Right renal pelvis (tissue), 4 donors: ENCODE results near the gene KBTBD8. TPM values are rescaled to one million over a fixed set of nuclear protein-coding genes. Genes with fewer than 3 reads are reported as not detected.

Experiments
- DNase-seq, 4 donors: peaks; one replicate each; pipeline ENCODE4 v3.0.0-alpha.2; 2013; ENCODE audit warnings: low read depth in 4 of 4, low spot score in 3 of 4, missing footprints in 1 of 4
- polyA plus RNA-seq, 4 donors: library from polyadenylated mRNA; unstranded; fragments of 120-200 nt; gene quantifications; one replicate each; pipeline ENCODE4 v1.2.1, GENCODE V29; 2013; ENCODE audit not compliant: insufficient read length in 4 of 4

KBTBD8 gene
- polyA plus RNA-seq, 4 donors, result 0.95 to 1.6 (median 1.6) TPM

DNA sequence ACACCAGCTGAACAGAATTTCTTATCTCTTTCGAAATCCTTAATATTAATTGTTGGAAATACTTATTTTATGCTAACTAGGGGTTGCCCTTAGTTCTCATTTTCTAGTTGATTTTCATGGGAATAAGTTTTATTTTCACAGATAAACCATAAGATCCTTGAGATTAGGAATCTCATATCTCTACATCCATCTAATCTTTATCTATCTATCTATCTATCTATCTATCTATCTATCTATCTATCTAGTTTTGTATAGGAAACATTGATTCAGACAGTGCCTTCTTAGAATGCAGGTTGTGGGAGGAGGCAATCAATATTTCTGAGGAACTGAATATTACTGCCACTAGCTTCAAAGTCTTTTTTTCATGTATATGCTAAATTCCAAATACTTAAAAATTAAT lies 3.5 kb upstream of the KBTBD8 start:
- DNase-seq, result no peak

GRCh38 chr3:66996696-66997095 lies 1.4 kb upstream of the KBTBD8 start:
- no peak for DNase-seq

- no peak for DNase-seq
Observed at GRCh38 chr3:66997560-66998112, 471 bp upstream of the KBTBD8 start.

- no peak for DNase-seq
Observed at GRCh38 chr3:66998904-66999235, 763 bp downstream of the KBTBD8 start.

- no peak for DNase-seq
Observed at GRCh38 chr3:67000009-67000408, 1.9 kb downstream of the KBTBD8 start.

DNA sequence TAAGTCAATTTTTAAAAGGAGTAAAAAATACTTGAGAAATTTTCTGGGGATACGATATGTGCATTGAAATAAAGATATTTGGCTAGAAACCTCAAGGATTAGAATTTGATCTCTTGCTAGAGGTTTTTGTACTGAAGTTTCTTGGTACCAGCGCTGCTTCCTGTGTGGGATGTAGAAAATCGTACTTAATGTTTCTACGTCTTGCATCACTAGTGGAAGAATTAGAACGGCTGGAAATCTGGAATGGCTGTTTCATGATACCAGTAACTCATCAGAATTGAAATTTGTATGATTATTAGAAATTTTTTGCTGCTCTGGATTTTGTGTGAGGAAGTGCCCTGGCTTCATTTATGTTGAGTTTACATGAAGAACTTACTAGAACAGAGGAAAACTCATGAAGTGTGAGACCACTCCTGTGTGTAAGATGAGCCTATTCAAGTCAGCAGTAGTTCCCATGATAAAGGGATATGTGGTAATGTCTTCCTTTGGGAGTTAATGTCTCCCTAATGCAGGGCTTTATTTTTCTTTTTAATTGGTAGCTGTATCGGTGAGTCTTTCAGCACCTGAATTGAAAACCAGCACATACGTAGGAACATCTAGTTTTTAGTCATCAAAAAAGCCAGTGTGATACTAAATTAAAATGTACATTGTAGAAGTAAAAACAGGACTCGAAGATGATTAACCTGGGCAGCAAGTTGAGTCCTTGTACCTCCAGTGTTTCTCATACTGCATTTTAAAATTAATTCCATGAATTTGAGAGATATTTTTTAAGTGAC lies 3.2 kb downstream of the KBTBD8 start:
- DNase-seq, result no peak

DNA sequence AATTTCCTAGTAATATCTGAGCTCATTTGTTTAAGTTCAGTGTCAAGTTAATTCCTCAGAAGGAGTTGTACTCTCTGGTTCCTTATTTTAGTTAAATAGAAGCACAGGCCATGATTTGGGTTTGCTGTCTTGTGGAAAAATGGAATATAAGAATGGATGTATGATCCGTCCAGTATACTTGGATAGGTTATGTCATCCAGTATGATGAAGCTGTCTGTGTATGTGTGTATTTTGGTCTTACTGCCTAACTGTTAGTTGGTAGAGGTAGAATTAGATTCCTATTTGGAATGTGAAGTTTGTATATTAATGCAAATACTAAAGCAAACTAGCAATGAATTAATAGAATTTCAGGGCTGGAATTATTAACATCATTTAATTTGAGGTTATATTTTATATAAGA lies 7.9 kb downstream of the KBTBD8 start:
- DNase-seq, result no peak

DNA sequence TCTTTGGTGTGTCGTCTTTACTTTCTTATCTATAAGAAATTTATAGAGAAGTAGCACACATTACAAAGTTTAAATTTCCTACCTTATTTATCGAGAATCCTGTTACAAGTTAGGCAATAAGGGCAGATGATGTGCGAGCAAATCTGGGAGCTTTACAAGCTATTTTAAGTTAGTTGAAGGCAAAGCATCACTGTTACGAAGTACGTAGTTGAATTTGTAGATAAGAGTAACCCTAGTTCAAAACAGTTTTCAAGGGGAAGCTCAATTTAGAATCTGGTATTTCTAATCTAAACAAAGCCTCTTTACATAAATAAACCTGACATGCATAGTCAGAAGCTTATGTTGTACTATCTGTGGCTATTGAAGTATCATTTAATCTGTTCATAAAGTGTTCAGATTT lies 8.4 kb downstream of the KBTBD8 start:
- DNase-seq, result no peak

DNA sequence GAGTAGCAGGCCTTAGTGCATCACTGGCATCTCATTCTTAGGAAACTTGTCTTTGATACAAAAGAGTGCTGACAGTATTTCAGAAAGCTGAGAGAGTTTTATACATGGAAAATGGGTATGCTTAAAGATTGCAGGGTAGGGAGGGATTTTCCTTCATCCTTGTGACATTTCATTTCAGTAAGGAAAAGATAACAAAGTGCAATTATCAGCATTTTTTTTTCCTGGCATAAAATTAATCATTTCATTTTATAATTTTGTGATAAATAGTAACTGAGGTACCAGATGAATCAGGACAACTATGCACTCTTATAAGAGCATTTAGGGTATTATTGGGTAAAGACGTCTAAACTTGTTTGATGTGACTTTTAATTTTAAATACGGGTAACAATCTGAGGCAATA lies 10.3 kb downstream of the KBTBD8 start:
- DNase-seq, result no peak

DNA sequence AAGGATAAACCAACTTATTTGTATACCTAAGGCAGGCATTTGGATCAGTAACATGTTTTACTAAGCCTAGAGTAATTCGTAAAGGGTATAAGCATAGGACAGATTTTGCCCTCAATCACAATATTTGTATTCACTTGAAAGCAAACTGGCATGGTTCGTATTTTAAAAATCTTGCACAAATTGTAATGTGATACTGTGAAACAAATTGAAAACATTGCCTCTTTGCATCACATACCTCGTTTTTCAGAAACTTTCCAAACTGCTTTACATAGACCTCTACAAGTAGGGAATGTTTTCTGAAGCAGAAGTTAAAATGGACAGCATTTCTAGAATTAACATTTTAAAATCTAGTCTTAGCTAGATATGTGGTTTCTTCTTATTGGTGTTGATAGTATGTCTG lies 11.6 kb downstream of the KBTBD8 start:
- no peak for DNase-seq

DNA sequence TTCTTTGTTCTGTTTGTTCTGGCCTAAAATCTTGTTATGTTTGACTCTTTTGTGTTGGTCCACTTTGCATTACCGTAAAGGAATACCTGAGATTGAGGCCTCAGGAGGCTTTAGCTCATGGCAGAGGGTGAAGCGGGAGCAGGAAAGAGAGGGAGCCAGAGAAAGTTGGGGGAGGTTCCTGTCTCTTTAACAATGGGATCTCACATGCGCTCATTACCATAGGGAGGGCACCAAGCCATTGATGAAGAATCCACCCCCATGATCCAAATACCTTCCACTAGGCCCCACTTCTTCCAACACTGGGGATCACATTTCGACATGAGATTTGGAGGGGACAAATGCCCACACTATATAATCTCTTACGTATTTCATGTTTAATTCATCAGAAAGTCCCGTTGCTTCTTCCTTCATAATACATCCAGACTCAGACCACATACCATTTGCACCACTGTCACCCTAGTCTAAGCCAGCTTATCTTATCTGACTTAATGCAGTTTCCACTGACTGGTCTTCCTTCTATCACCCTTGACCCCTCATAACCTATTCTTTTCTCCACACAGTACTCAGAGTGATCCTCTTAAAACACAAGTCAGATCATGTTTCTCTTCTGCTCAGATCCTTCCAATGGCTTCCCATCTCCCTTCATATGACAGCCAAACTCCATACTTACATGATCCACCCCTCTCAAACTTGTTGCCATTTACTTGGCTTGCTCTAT lies 13.5 kb downstream of the KBTBD8 start:
- no peak for DNase-seq

- DNase-seq, result no peak
Observed at GRCh38 chr3:67012564-67012963, 14.5 kb downstream of the KBTBD8 start.

DNA sequence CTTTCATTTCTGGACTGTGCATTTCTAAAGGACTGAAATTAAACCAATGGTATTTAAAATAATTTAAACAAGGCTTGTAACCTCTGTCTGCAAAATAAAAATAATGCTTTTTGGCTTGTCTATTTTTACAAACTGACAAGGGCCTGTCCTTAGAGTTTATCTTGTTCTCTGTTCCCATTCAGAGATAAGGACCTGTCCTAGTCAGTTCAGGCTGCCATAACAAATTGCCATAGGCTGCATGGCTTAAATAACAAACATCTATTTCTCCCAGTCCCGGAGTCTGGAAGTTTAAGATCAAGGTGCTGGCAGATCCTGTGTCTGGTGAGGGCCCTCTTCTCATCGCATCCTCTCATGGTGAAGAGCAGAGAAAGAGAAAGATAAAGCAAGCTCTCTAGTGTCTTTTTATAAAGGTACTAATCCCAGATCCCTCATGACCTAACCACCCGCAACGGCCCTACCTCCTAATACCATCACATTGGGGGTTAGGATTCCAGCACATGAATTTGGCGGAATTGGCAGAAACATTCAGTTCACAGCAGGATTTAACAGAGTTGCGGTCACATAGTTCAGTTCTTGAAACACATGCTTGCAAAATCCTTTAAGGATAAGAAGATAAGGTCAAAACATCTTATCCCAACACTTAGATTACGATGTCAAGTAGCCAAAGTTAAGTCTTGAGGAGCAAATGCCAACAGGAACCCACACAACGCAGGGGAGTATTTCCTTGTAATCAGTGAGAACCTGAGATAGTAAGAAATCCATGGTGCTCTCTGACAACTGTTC lies 17.8 kb downstream of the KBTBD8 start:
- no peak for DNase-seq

GRCh38 chr3:67016522-67017080 lies 18.5 kb downstream of the KBTBD8 start:
- DNase-seq, result no peak

DNA sequence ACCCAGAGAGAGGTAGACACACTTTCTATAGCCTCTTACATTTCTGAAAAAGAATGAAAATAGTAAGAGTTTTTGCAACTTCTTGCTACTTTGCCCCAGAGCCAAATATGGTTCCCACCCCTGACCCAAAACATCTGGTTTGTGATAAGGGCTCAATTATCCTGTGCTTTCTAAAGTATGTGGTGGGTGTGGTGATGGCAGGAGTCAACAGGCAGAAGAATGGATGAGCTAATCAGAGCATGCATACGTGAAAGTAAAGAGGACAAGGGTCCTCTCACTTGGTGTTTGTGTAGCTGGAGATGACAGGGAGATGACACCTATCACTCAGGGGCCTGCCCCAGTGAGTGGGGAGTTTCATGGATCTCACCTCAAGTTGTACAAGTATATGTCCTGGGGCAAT lies 19.1 kb downstream of the KBTBD8 start:
- DNase-seq, result no peak

DNA sequence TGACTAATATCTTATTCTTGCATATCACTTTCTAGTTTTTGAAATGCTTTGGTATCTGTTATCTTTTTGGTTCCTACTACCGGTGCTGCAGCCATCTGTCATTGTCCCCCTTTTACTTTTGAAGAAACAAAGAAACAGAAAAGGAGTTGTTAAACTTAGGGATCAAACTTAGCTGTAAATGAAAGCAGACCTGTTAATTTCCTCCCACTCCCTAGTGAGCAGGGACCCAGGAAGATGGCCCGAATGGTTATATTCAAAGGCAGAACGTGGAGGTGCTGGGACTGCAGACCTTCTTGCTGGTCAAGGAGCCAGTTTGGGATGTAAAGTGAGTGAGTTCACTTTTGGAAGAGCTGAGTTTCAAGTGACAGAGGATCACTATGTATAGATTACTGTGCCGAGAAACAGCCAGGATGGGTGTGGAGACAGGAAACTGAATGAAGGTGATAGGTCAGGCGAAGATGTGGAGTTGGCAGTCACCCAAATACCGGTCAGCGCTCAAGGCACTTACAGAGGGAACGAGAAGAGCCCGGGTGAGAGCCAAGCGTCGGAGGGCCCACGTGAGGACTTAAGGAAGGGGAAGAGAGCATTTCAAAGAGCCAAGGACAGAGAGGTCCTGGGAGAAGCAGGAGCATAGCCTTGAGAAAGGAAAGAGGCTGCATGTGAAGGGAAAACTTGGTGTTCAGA lies 20.1 kb downstream of the KBTBD8 start:
- DNase-seq, result no peak

GRCh38 chr3:67018789-67019526 lies 20.9 kb downstream of the KBTBD8 start:
- DNase-seq, result no peak

- no peak for DNase-seq
Observed at GRCh38 chr3:67028001-67028784, 30.1 kb downstream of the KBTBD8 start.
